GM18870 (cell line): ENCODE results near the gene CSTB.
"Not testable (repeated sequence)": the region's sequence is repeated elsewhere in the genome, so short reads cannot be mapped to it uniquely, and the experiment has no call there.

Experiments
- ATAC-seq: cut with Tn5 transposase; IDR thresholded peaks from one replicate; pipeline ENCODE4 v1.9.1; 2021; ENCODE audit warnings: moderate library complexity; ENCODE audit not compliant: unreplicated experiment

CSTB gene

GRCh38 chr21:43775795-43776430 is at the start of gene CSTB:
Gene CSTB (minus strand): TSS chr21:43776308. CDS start chr21:43776269, 39 bp downstream.
- no peak for ATAC-seq

GRCh38 chr21:43825242-43825935 is 49.3 kb upstream of the CSTB start:
- ATAC-seq, result no peak

- ATAC-seq, result no peak
Observed at GRCh38 chr21:43824333-43825241, 48.5 kb upstream of the CSTB start.

GRCh38 chr21:43822741-43823140 is 46.6 kb upstream of the CSTB start:
- ATAC-seq, result not testable (repeated sequence)

- not testable (repeated sequence) for ATAC-seq
Observed at GRCh38 chr21:43822166-43822565, 46.1 kb upstream of the CSTB start.

GRCh38 chr21:43820466-43820865 is 44.4 kb upstream of the CSTB start:
- no peak for ATAC-seq

- ATAC-seq, result no peak
Observed at GRCh38 chr21:43819511-43820405, 43.6 kb upstream of the CSTB start.

- no peak for ATAC-seq
Observed at GRCh38 chr21:43818685-43819084, 42.6 kb upstream of the CSTB start.

GRCh38 chr21:43817157-43818086 is 41.3 kb upstream of the CSTB start:
- ATAC-seq, result no peak

- no peak for ATAC-seq
Observed at GRCh38 chr21:43816611-43817071, 40.5 kb upstream of the CSTB start.

- ATAC-seq, result no peak
Observed at GRCh38 chr21:43815991-43816390, 39.9 kb upstream of the CSTB start.

GRCh38 chr21:43815107-43815613 is 39.1 kb upstream of the CSTB start:
- no peak for ATAC-seq

GRCh38 chr21:43814215-43815106 is 38.4 kb upstream of the CSTB start:
- no peak for ATAC-seq

GRCh38 chr21:43813656-43813980 is 37.5 kb upstream of the CSTB start:
- ATAC-seq, result no peak

GRCh38 chr21:43812957-43813655 is 37.0 kb upstream of the CSTB start:
- ATAC-seq, result no peak

- no peak for ATAC-seq
Observed at GRCh38 chr21:43812139-43812821, 36.2 kb upstream of the CSTB start.
